Measurements from ENCODE around the gene GORASP2. TPM values are rescaled to one million over a fixed set of nuclear protein-coding genes. Genes with fewer than 3 reads are reported as not detected.

The GORASP2 gene
- total and polyA plus RNA-seq, 2 of the 8 experiments (the other 6 are each of a cell fraction or from before 2014, with no cell fraction given) = 86.8 to 214 TPM

GRCh38 chr2:170929686-170930050, 615 bp downstream of the GORASP2 start:
- no peak for FAIRE-seq

More at GRCh38 chr2:170929686-170930050, 615 bp downstream of the GORASP2 start:
- no peaks in the 10 kb centered on the region for H3K36me3 ChIP-seq (ENCODE audit: control insufficient read depth in 2 of 4, insufficient read depth in 4 of 4, low read length in 3 of 4)
- peak overlapping the region; percentile 95 for H3K27ac ChIP-seq (ENCODE audit: low read depth, low read length)
- peak overlapping the region; percentile 40 for H4K5ac ChIP-seq (ENCODE audit: insufficient read length, low read depth, low read length)
- H3K4ac ChIP-seq (replicated peaks; ENCODE audit: insufficient read length, low read depth, low read length) = peak overlapping the region; percentile 69
- peak overlapping the region; percentile 66; the same call in 1 of the 2 replicates for H3K18ac ChIP-seq (ENCODE audit: extremely low read depth, low read length)
- no peak overlapping the region for H2BK12ac ChIP-seq (ENCODE audit: low read depth, low read length)
- H4K8ac ChIP-seq (ENCODE audit: extremely low read depth, insufficient read depth, low read length) = peak overlapping the region; percentile 91; the same call in 1 of the 2 replicates
- H2AK5ac ChIP-seq (ENCODE audit: low read depth, low read length) = no peak overlapping the region
- H3K4me3 ChIP-seq (ENCODE audit: extremely low read depth in 1 of 4, insufficient read depth in 2 of 4, low read depth in 3 of 4, low read length in 4 of 4) = peak overlapping the region; percentile 80 to 92 (median 88)
- H2BK20ac ChIP-seq (ENCODE audit: low read length) = no peak overlapping the region
- peak overlapping the region; percentile 22 for H4K91ac ChIP-seq (replicated peaks; ENCODE audit: insufficient read length, low read length)
- no peaks in the 10 kb centered on the region for H3K27me3 ChIP-seq (replicated peaks in 1 of 4; ENCODE audit: control insufficient read depth in 3 of 4, extremely low read depth in 1 of 4, insufficient read depth in 3 of 4, low read length in 3 of 4)
- H4K20me1 ChIP-seq (replicated peaks in 1 of 2; ENCODE audit: control insufficient read depth in 1 of 2, insufficient read depth in 2 of 2, low read length in 2 of 2) = peaks cover 2 to 7% of the 10 kb centered on the region in 2 experiments
- TF ChIP-seq EZH2 (IDR thresholded peaks at IDR 0.05; ENCODE audit: low read depth, low read length, severe bottlenecking) = no peak
- no peak for TF ChIP-seq RAD21 (IDR thresholded peaks at IDR 0.05 in 1 of 2, conservative IDR thresholded peaks at IDR 0.05 in 1 of 2; ENCODE audit: low read depth in 2 of 2, low read length in 2 of 2)
- TF ChIP-seq ASH2L (IDR thresholded peaks at IDR 0.05; ENCODE audit: low read length) = peak; percentile 63
- peak in 1 of 2 experiments; percentile 36; a peak in 1 of 4 replicates for TF ChIP-seq SIN3A (conservative IDR thresholded peaks at IDR 0.05 in 1 of 2, IDR thresholded peaks at IDR 0.05 in 1 of 2; ENCODE audit: low read depth in 1 of 2, low read length in 2 of 2)
- TF ChIP-seq USF2 (IDR thresholded peaks at IDR 0.05; ENCODE audit: low read length) = no peak
- 0 out of 2 replicates have a peak, but pooled peaks have one; percentile 17 for TF ChIP-seq POLR2AphosphoS5 (IDR thresholded peaks at IDR 0.05; ENCODE audit: low read depth, low read length)
- TF ChIP-seq TBP (IDR thresholded peaks at IDR 0.05; ENCODE audit: low read depth, low read length) = peak; percentile 39; the same call in 1 of the 2 replicates
- no peak for TF ChIP-seq CEBPB (IDR thresholded peaks at IDR 0.05; ENCODE audit: low read depth, low read length)
- TF ChIP-seq PHF8 (conservative IDR thresholded peaks at IDR 0.05; ENCODE audit: low read depth, low read length) = no peak
- no peak overlapping the region for H2BK120ac ChIP-seq (replicated peaks; ENCODE audit: low read depth, low read length)
- CTCF ChIA-PET (ENCODE audit: partially characterized antibody) = interaction anchor here (0.6 to 2.6 kb wide), 13 partner anchors 8 to 1047 kb away, joined by 3 to 12 read pairs (median 4); partner anchors contain the start of gene GAD1
- WGBS, 2 experiments (ENCODE audit: extremely low coverage in 1 of 2, insufficient coverage in 1 of 2, insufficient read length in 1 of 2, insufficient replicate concordance in 2 of 2, low coverage in 1 of 2, low lambda C conversion rate in 2 of 2, missing lambda C conversion rate in 1 of 2) = 0% methylated on average over 19 of the region's 21 CpGs; no CpG with 5 or more reads in 1 of the 2 experiments
- H3K14ac ChIP-seq (ENCODE audit: insufficient read length) = no peak overlapping the region
- H3K9me3 ChIP-seq (ENCODE audit: insufficient read depth in 2 of 2, low read depth in 1 of 2, low read length in 1 of 2) = peaks cover 0 to under 1% of the 10 kb centered on the region in 2 experiments; a peak in 1 of 4 replicates
- H2BK15ac ChIP-seq (ENCODE audit: low read length) = no peak overlapping the region
- H3K79me1 ChIP-seq (ENCODE audit: low read depth, low read length) = no peaks in the 10 kb centered on the region
- peak overlapping the region; percentile 45; the same call in 1 of the 2 replicates for H2BK5ac ChIP-seq (ENCODE audit: low read depth, low read length)
- H3K4me1 ChIP-seq (replicated peaks in 1 of 4; ENCODE audit: control insufficient read depth in 3 of 4, insufficient read depth in 4 of 4, low read length in 3 of 4) = peaks cover 5 to 18% (median 6%) of the 10 kb centered on the region in 4 experiments; a peak in 6 of 7 replicates
- peak in 1 of 2 experiments; percentile 78 for DNase-seq (ENCODE audit: low read depth in 1 of 2, low spot score in 2 of 2)
- H3K56ac ChIP-seq (replicated peaks; ENCODE audit: insufficient read length, low read depth, low read length) = peak overlapping the region; percentile 78
- no peak overlapping the region for H2AFZ ChIP-seq (ENCODE audit: low read length)
- peak overlapping the region; percentile 76 to 98 (median 92) for H3K9ac ChIP-seq (replicated peaks in 1 of 4; ENCODE audit: extremely low read depth in 1 of 4, low read depth in 3 of 4, low read length in 3 of 4)
- peaks cover 3% of the 10 kb centered on the region for H3K23me2 ChIP-seq (ENCODE audit: low read depth, low read length)
- POLR2A ChIA-PET (ENCODE audit: partially characterized antibody) = interaction anchor here (0.8 to 3.6 kb wide), 15 partner anchors 9 to 158 kb away, joined by 3 to 22 read pairs (median 6); no protein-coding TSS in a partner anchor
- H3K79me2 ChIP-seq (ENCODE audit: control insufficient read depth in 1 of 2, insufficient read depth in 2 of 2, low read length in 2 of 2) = peaks cover 19 to 52% of the 10 kb centered on the region in 2 experiments
- H3K4me2 ChIP-seq (ENCODE audit: insufficient read depth in 1 of 2, low read depth in 2 of 2, low read length in 2 of 2) = peak overlapping the region; percentile 88 to 93
- no peak overlapping the region for H3K23ac ChIP-seq (ENCODE audit: insufficient read length)

Data from H1 (cell line).